GM21723 (cell line): Measurements from ENCODE around the gene NWD2.

Experiments used
- ATAC-seq: cut with Tn5 transposase; IDR thresholded peaks from one replicate; pipeline ENCODE4 v1.9.1; 2021; ENCODE audit warnings: mild to moderate bottlenecking, moderate library complexity; ENCODE audit not compliant: unreplicated experiment

The NWD2 gene

DNA sequence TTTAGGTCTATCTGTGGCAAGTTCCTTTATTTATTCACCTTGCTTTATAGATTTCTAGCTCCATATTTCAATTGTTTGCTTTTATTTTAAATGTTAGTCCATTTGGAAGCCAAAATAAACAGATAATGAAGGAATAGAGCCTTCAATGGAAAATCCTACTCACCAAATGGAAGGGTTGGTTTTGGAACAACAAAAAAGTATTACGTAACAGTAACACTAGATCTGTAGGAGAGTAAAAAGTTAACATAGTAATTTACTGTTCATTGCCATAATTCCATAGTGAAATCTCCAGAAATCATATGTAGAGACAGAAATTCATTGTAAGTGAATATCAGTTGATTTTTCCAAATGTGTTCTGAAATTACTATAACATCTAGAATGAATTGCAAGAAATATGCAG is 34.6 kb downstream of the NWD2 start:
- no peak for ATAC-seq

- ATAC-seq, result no peak
Observed at GRCh38 chr4:37279894-37280592, 35.5 kb downstream of the NWD2 start.

DNA sequence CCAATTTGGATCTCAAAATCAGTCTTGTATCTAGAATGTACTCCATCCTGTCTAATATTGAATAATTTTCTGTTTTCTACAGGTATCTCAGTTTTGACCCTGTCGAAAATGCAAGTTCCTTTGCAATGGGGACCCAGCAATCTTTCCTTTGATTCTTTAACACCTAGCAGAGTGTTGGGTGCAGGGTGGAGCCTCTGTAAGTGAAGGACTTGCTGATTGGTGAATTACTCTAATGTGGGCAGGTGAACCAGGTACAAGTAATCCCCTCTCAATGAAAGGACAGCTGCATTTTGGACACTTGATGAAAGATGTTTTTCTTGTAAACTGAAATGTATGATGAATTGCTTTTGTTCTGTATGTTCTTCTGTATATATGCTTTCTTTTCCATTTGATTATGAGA is 54.9 kb downstream of the NWD2 start:
- no peak for ATAC-seq

DNA sequence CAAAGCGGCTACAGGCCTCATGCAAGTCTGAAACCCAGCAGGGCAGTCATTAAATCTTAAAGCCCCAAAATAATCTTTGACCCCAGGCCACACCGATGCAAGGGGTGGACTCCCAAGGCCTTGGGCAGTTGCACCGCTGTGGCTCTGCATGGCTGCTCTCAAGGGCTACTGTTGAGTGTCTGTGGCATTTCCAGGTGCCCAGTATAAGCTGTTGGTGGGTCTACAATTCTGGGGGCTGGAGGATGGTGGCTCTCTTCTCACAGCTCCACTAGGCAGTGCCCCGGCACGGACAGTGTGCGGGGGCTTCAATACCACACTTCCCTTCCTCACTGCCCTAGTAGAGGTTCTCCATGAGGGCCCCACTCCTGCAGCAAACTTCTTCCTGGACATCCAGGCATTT is 60.1 kb downstream of the NWD2 start:
- ATAC-seq, result no peak

GRCh38 chr4:37305984-37306383 is 61.4 kb downstream of the NWD2 start:
- no peak for ATAC-seq

- no peak for ATAC-seq
Observed at GRCh38 chr4:37317104-37317643, 72.6 kb downstream of the NWD2 start.

DNA sequence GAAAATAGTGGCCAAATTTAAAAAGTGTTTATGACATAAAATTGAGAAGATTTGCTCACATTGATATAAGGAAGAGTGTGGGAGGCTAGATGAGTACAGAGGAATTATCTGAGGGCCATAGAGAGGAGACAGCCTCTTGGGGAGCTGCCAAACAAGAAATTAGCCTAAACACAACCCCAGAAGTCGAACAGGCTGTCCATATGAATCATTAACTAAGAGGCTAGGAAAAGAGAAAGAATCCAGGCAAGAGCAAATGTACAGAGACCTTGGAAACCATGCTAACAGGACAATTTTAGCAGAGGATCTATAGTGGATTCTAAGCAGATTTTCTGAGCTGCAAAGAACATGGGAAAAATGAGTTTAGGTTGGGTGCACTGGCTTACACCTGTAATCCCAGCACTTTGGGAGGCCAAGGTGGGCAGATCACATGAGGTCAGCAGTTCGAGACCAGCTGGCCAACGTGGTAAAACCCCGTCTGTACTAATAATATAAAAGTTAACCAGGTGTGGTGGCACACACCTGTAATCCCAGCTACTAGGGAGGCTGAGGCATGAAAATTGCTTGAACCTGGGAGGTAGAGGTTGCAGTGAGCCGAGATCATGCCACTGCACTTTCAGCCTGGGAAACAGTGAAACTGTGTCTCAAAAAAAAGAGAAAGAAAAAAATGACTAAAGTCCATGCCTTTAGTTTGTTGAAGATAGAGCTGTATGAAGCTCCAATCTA is 76.1 kb downstream of the NWD2 start:
- ATAC-seq, result no peak

DNA sequence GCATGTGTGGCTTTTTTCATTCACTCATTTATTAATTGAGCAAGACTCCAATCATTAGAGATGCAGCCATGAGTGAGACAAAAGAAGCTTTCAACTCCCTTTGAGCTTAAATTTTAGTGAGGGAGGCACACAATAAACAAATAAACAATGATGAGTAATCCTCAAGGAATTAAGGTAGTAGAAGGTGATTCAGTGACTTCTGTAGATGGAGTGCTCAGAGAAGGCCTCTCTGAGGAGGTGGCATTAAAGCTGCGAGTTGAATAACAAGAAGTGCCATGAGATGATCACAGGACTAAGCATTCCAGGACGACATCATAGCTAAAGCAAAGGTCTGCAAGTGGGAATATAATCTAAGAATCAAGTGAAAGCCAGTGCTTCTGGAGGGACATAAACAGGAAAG is 77.6 kb downstream of the NWD2 start:
- no peak for ATAC-seq

- no peak for ATAC-seq
Observed at GRCh38 chr4:37324546-37324945, 80.0 kb downstream of the NWD2 start.

- no peak for ATAC-seq
Observed at GRCh38 chr4:37326852-37327251, 82.3 kb downstream of the NWD2 start.

DNA sequence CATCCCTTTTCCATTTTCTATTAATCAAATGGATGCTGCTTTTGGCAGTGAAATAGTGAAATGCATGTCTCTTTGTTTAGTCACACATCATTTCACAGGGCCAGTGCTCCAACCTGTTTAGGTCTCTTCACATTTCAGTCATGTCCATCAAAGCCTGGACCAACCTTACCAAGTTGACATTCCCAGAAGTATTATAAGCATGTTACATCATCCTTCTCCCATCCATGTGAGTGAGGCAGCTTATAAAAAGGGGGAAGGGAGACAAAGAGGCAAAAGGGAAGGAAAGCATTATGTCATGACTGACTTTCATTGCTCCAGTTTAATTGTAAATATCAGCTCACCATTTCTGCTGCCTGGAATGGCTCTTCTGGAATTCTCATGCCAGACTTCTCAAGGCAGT is 94.4 kb downstream of the NWD2 start:
- no peak for ATAC-seq

DNA sequence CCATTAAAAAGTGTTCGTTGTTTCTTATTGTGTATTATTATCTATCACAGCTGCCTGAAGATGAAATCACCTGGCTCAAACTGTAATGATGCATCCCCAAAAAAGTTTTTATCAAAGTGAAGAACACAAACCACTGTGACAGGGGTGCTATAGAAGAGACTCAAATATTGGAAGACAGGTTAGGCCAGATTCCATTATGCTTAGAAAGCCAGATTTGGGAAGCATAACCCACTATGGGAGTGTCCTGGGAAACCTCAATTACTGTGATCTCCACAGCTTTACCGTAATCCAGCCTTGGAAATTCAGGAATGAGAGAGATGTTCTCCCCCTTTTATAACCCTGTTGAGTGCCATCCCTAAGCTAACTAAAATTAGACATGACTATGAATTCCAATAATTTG is 114.2 kb downstream of the NWD2 start:
- no peak for ATAC-seq

GRCh38 chr4:37359261-37359660 is 114.7 kb downstream of the NWD2 start:
- ATAC-seq, result no peak

DNA sequence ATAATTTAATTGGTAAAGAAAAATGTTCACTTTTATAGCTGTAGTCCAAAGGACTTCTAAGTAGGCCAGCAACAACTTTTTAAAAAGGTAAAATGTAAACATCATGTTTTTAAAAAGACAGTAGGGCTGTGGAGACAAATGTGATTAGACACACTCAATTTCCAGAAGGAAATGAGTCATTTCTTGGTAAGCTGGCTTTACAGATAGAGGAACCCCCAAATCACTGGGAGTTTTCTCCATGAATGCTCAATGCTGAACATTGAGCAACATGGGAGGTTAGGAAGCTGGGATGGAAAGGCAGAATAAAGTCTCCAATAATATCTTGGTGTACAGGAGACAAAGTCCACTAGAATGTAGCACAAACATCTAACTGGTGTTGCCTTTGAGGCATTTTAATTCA is 121.3 kb downstream of the NWD2 start:
- no peak for ATAC-seq

- no peak for ATAC-seq
Observed at GRCh38 chr4:37367901-37368300, 123.4 kb downstream of the NWD2 start.

DNA sequence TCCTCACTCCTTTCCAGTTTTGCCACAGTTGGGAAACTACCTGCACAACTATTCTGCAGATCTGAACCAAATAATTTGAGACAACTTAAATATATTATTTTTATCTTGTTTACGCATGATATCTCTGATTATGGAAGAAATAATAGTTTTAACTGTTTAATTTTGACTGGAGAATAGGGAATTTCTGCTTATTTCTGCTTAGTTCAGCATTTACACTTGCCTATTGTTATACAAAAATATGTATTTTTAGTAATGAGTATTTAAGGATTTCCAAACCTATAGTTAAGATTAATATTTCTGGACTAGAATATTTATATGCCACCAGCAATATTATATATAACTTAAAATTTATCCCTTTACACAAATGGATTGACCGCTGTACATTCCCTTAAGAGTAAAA is 125.5 kb downstream of the NWD2 start:
- no peak for ATAC-seq

DNA sequence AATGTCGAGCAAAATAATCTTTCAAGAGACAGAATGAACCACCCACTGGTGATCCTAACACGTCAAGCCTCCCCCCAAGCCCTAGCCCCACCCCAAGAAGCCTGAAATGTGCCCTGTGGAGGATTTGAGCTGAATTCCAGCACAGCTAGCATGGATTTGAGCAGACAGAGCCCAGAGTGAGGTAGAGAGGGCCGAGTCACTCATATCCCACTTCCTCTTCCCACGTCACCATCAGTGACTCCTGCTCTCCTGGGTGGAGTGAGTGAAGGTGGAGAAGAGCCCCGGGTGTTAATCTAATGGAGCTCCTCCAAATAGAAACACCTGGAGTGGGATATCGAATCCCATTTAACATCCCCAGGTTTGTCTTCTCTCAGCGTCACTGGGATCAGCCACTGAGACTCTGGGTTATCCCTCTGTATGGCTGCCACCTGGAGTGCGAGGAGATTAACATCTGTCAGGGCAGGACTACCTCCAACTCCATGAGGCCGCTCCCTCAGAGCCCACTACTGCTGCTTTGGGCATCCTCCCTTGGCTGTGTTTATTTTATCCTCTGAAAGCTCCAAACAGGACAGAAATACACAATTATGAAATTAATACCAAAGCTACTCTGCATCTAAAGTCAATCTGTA is 136.6 kb downstream of the NWD2 start:
- no peak for ATAC-seq

GRCh38 chr4:37383579-37384229 is 139.2 kb downstream of the NWD2 start:
- peak; percentile 80 for ATAC-seq

DNA sequence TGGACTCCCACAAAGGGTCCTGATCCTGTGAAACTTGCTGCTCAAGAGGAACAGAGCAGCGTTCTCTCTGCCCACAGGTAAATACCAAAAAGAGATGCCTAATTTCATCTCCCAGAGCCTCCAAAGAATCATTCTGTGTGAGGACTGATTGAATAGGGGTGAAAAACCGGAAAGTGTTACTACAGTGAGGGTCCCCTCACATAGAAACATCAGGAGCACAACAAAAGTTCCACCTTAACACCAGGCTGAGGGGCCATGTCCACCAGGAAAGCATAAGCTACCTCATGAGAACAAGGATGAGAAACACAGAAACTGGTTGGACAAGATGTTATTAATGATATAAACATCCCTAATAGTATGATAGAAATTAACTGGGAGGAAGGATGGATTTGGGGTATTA is 140.9 kb downstream of the NWD2 start:
- no peak for ATAC-seq

DNA sequence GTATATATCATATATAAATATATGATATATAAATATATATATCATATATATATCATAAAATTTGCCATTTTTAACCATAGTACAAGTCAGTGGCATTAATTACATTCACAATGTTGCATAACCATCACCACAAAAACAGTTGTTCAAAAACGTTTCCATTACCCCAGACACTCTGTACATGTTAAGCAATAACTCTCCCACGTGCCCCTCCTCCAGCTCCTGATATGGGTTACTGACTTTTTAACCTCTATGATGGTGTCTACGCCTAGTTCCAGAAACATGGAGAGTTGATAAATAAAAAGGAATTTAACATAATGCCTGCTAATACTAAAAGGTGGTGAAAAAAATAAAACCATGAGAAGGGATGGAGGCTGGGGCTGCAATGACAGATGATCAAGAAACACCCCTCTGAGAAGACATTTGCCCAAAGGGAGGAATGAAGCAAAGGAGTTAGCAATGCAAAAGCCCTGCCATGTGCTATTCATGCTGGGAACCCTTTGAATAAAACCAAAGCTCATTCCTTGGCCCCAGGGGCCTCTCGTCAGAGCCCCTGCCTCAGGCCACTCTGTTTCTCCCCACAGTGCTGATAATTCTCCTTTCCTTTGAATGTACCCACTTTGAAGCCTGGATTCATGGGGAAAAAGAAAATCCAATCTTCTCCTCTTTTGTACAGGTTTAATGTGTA is 144.3 kb downstream of the NWD2 start:
- no peak for ATAC-seq

DNA sequence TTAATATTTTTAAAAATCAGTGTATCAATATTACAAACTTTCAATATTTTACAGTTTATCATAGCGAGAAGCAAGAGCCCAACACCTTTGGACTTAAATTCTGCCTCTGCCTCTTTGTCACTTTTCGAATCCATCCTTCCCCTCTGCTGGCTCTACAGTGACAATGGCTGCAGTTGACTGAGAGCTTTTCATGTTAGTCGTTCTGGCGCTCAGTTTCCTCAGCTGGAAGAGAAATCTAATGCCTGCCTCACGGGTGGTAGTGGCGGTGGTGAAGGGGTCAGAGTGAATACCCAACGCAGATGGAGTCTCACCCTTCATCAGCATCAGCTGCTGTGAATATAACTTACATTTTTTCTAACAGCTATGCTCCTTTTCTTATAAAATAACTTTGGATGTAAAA is 144.8 kb downstream of the NWD2 start:
- no peak for ATAC-seq
